Cardiac muscle cell (in vitro differentiated cells and primary cell): ENCODE data around the gene NDST1. TPM values are rescaled to one million over a fixed set of nuclear protein-coding genes. Genes with fewer than 3 reads are reported as not detected.
A peak's percentile ranks its signal among the peaks of the same experiment; 100 is the strongest.

ENCODE experiments used
- DNase-seq, 2 donors: peaks; one replicate each; pipeline versions ENCODE4 v3.0.0 to v3.0.0-alpha.2; 2010 to 2017; ENCODE audit warnings: low read depth in 1 of 2, low spot score in 1 of 2
- H3K27ac ChIP-seq: fragments of 200-600 bp; sonication (generic); 2 replicates; pipeline ENCODE4 v1.5.1; 2016
- H3K27me3 ChIP-seq: fragments of 200-600 bp; sonication (generic); 2 replicates; pipeline ENCODE4 v1.6.0; 2016; ENCODE audit warnings: control low read depth
- H3K36me3 ChIP-seq: fragments of 200-600 bp; sonication (generic); 2 replicates; pipeline ENCODE4 v1.5.1; 2016; ENCODE audit warnings: control low read depth
- H3K4me1 ChIP-seq: fragments of 200-600 bp; sonication (generic); 2 replicates; pipeline ENCODE4 v1.8.1; 2017; ENCODE audit warnings: low read depth, mild to moderate bottlenecking, mixed run types
- H3K4me3 ChIP-seq: fragments of 200-600 bp; sonication (generic); 2 replicates; pipeline ENCODE4 v1.5.1; 2016; ENCODE audit warnings: mild to moderate bottlenecking
- H3K9me3 ChIP-seq: fragments of 200-600 bp; sonication (generic); 2 replicates; pipeline ENCODE4 v1.5.1; 2017; ENCODE audit warnings: low read depth, mild to moderate bottlenecking, control low read depth
- CTCF ChIP-seq: IDR thresholded peaks from 2 replicates; pipeline ENCODE4 v1.5.1; 2012; ENCODE audit warnings: low read depth, mild to moderate bottlenecking, low read length
- polyA plus RNA-seq: library from polyadenylated mRNA; unstranded; fragments of >200 nt; fragmentation: Nextera tagmentation; extraction: Ambion mirVana; gene quantifications from 2 replicates; pipeline ENCODE4 v1.2.1, GENCODE V29; 2016
- total RNA-seq: library from RNA; depleted of rRNA; stranded (reverse); fragments of >200 nt; gene quantifications from 2 replicates; pipeline ENCODE4 v1.2.3, GENCODE V29; 2016

NDST1 gene
- total and polyA plus RNA-seq, 2 experiments from 2014 or later, result 26.6 to 97.6 TPM

- no peak for DNase-seq
- no peaks in the 10 kb centered on the region for H3K27me3 ChIP-seq
- no peaks in the 10 kb centered on the region for H3K36me3 ChIP-seq
- no peaks in the 10 kb centered on the region for H3K4me1 ChIP-seq
- no peak for TF ChIP-seq CTCF
- H3K4me3 ChIP-seq, result no peak overlapping the region
- no peaks in the 10 kb centered on the region for H3K9me3 ChIP-seq
- H3K27ac ChIP-seq, result no peak overlapping the region
Observed at GRCh38 chr5:150481708-150481965, 26.3 kb upstream of the NDST1 start.

- Histone ChIP-seq H3K9me3 (no peaks in the 10 kb centered on the region), H3K27ac (no peak overlapping the region), H3K4me1 (peaks cover under 1% of the 10 kb centered on the region), H3K36me3 (no peaks in the 10 kb centered on the region), H3K27me3 (no peaks in the 10 kb centered on the region), H3K4me3 (no peak overlapping the region)
- no peak for TF ChIP-seq CTCF
- no peak for DNase-seq
Observed at GRCh38 chr5:150481972-150482406, 25.9 kb upstream of the NDST1 start.

GRCh38 chr5:150484964-150485692 lies 22.8 kb upstream of the NDST1 start:
- no peak for TF ChIP-seq CTCF
- Histone ChIP-seq H3K4me1 (peaks cover 26% of the 10 kb centered on the region), H3K27me3 (no peaks in the 10 kb centered on the region), H3K36me3 (no peaks in the 10 kb centered on the region), H3K9me3 (no peaks in the 10 kb centered on the region), H3K27ac (peak overlapping the region; percentile 99), H3K4me3 (peak overlapping the region; percentile 95)
- DNase-seq, result no peak

- Histone ChIP-seq H3K27ac (peak overlapping the region; percentile 99), H3K36me3 (no peaks in the 10 kb centered on the region)
- TF ChIP-seq CTCF, result no peak
Observed at GRCh38 chr5:150485693-150486401, 22.1 kb upstream of the NDST1 start.

GRCh38 chr5:150486402-150487198 lies 21.3 kb upstream of the NDST1 start:
- Histone ChIP-seq H3K4me1 (peaks cover 40% of the 10 kb centered on the region), H3K4me3 (peak overlapping the region; percentile 95), H3K9me3 (no peaks in the 10 kb centered on the region), H3K27ac (peak overlapping the region; percentile 99), H3K27me3 (no peaks in the 10 kb centered on the region), H3K36me3 (no peaks in the 10 kb centered on the region)
- no peak for TF ChIP-seq CTCF
- DNase-seq, result peak; percentile 57 to 90

More at GRCh38 chr5:150485693-150486401, 22.1 kb upstream of the NDST1 start:
- no peaks in the 10 kb centered on the region for H3K27me3 ChIP-seq
- DNase-seq, result peak; percentile 64 to 74
- peaks cover 33% of the 10 kb centered on the region for H3K4me1 ChIP-seq
- peak overlapping the region; percentile 95 for H3K4me3 ChIP-seq
- H3K9me3 ChIP-seq, result no peaks in the 10 kb centered on the region
